Mononuclear cell (primary cell): ENCODE measurements around the gene KIF20A. TPM values are rescaled to one million over a fixed set of nuclear protein-coding genes. Genes with fewer than 3 reads are reported as not detected.

Experiments
- H3K27me3 ChIP-seq: 2 replicates; pipeline ENCODE4 v1.6.0; 2011; ENCODE audit warnings: low read length, control low read depth; ENCODE audit not compliant: insufficient read depth
- H3K4me1 ChIP-seq: 2 replicates; pipeline ENCODE4 v1.5.1; 2011; ENCODE audit warnings: mild to moderate bottlenecking, low read length, control low read depth; ENCODE audit not compliant: insufficient read depth
- H3K4me3 ChIP-seq: 2 replicates; pipeline ENCODE4 v1.5.1; 2011; ENCODE audit warnings: mild to moderate bottlenecking, low read length, moderate library complexity
- H3K9me3 ChIP-seq: 2 replicates; pipeline ENCODE4 v1.5.1; 2011; ENCODE audit warnings: low read depth, mild to moderate bottlenecking, control low read depth, low read length
- total RNA-seq: library from RNA; depleted of rRNA; stranded (reverse); fragments of >200 nt; gene quantifications from one replicate; pipeline ENCODE4 v1.2.3, GENCODE V29; 2012

KIF20A gene
- total RNA-seq, 1 donor = 0.42 TPM

- Histone ChIP-seq H3K9me3 (no peaks in the 10 kb centered on the region), H3K4me3 (no peak overlapping the region), H3K27me3 (no peaks in the 10 kb centered on the region), H3K4me1 (peaks cover 6% of the 10 kb centered on the region)
Observed at GRCh38 chr5:138223532-138223931, 44.6 kb downstream of the KIF20A start.

- Histone ChIP-seq H3K4me1 (peaks cover 6% of the 10 kb centered on the region), H3K4me3 (no peak overlapping the region), H3K27me3 (no peaks in the 10 kb centered on the region), H3K9me3 (no peaks in the 10 kb centered on the region)
Observed at GRCh38 chr5:138224712-138225111, 45.8 kb downstream of the KIF20A start.

- H3K9me3 ChIP-seq = no peaks in the 10 kb centered on the region
- H3K4me3 ChIP-seq = no peak overlapping the region
- H3K27me3 ChIP-seq = no peaks in the 10 kb centered on the region
- peaks cover 6% of the 10 kb centered on the region for H3K4me1 ChIP-seq
Observed at GRCh38 chr5:138226910-138227309, 48.0 kb downstream of the KIF20A start.

GRCh38 chr5:138229387-138229786 lies 50.5 kb downstream of the KIF20A start:
- no peaks in the 10 kb centered on the region for H3K9me3 ChIP-seq
- H3K4me1 ChIP-seq = no peaks in the 10 kb centered on the region
- H3K27me3 ChIP-seq = no peaks in the 10 kb centered on the region
- no peak overlapping the region for H3K4me3 ChIP-seq

- no peaks in the 10 kb centered on the region for H3K27me3 ChIP-seq
- no peaks in the 10 kb centered on the region for H3K9me3 ChIP-seq
- no peak overlapping the region for H3K4me3 ChIP-seq
- H3K4me1 ChIP-seq = no peaks in the 10 kb centered on the region
Observed at GRCh38 chr5:138230261-138230660, 51.3 kb downstream of the KIF20A start.

GRCh38 chr5:138230981-138231589 lies 52.2 kb downstream of the KIF20A start:
- no peak overlapping the region for H3K4me3 ChIP-seq
- no peaks in the 10 kb centered on the region for H3K4me1 ChIP-seq
- H3K27me3 ChIP-seq = no peaks in the 10 kb centered on the region
- H3K9me3 ChIP-seq = no peaks in the 10 kb centered on the region

GRCh38 chr5:138233280-138233679 lies 54.4 kb downstream of the KIF20A start:
- Histone ChIP-seq H3K4me1 (no peaks in the 10 kb centered on the region), H3K9me3 (no peaks in the 10 kb centered on the region), H3K27me3 (no peaks in the 10 kb centered on the region), H3K4me3 (no peak overlapping the region)

- Histone ChIP-seq H3K4me3 (no peak overlapping the region), H3K4me1 (no peaks in the 10 kb centered on the region), H3K27me3 (peaks cover 8% of the 10 kb centered on the region), H3K9me3 (no peaks in the 10 kb centered on the region)
Observed at GRCh38 chr5:138234651-138235050, 55.7 kb downstream of the KIF20A start.

Other genes starting within 250 kb of the KIF20A start
- 70.8 TPM for gene FAM13B, start 146.0 kb upstream of the KIF20A start, total RNA-seq
- gene WNT8A, start 95.1 kb upstream of the KIF20A start, total RNA-seq = not detected
- gene NME5, start 39.7 kb upstream of the KIF20A start, total RNA-seq = not detected
- gene BRD8, start 482 bp upstream of the KIF20A start, total RNA-seq = 13.3 TPM
- 17.2 TPM for gene CDC23, start 34.2 kb downstream of the KIF20A start, total RNA-seq
- not detected for gene GFRA3, start 95.5 kb downstream of the KIF20A start, total RNA-seq
- gene CDC25C, start 152.7 kb downstream of the KIF20A start, total RNA-seq = 1.2 TPM
- 72.2 TPM for gene FAM53C, start 159.2 kb downstream of the KIF20A start, total RNA-seq
- gene KDM3B, start 173.6 kb downstream of the KIF20A start, total RNA-seq = 72.1 TPM